ENCODE measurements around the gene APBA1. TPM values are rescaled to one million over a fixed set of nuclear protein-coding genes. Genes with fewer than 3 reads are reported as not detected.

The APBA1 gene
- total RNA-seq, 4 donors from 2014 or later = 4.3 to 11.8 (median 8.4) TPM

DNA sequence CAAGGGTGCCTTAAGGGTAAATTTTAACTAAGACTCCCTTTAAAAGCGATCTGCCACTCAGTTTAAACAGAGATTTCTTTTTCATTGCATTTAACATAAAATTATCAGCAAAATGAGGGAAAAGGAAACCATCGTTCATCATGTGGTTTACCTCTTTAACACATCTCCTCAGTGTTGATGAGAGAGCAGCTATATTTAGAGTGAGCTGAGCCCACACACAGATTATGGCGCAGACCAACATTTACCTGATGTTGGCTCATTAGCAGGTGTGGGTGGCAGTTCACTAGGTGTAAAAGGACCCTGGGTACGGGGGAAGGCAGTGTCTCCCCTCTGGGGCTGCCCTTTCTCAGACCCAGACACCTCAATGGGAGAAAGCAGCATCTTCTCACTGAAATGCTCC is 197.3 kb downstream of the APBA1 start:
- TF ChIP-seq CTCF (IDR thresholded peaks at IDR 0.05) = no peak
- no peak for ATAC-seq (ENCODE audit: low FRiP score)
- DNase-seq (ENCODE audit: low spot score) = no peak

DNA sequence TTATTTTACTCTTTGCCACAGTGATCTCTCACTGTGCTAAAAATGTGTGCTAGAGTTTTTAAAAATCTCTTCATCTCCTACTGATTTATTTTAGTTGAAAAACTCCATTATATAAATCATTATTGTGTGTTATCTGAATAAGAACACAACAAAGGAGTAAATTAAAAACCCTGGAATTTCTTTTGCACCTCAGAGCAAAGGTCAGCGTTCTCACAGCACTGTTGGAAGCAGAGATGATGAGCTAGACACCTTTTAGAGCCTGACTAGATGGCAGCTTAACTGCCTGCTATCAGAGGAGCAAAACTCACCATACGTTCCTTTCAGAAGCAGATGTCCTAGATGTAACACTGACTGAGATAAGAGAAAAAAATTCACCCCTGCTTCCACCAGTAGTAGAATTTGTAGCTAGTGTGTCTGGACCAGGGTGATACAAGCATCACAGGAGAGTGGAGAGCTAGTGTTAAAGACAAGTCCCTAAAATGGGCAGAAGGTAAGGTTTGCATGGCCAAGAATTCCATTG is 200.0 kb downstream of the APBA1 start:
- no peak for TF ChIP-seq CTCF (IDR thresholded peaks at IDR 0.05)
- ATAC-seq (ENCODE audit: low FRiP score) = no peak
- DNase-seq (ENCODE audit: low spot score) = no peak

DNA sequence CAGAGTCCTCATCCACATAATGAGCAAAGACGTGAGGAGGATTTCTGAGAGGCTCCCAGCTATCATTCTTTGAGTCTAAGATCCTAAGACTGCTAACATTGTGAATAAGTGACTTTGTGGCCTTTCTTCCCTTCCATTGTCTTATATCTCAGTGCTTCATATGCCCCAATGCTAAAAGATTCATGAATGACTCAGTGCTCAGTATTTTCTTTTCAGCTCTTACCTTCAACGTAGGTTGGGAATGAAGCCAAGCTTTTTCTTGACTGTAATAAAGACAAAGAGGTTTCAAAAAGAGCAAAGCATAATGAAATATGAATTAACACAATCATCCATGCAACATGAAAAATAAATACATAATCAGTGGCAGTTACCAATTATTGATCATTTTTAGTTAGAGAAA is 200.7 kb downstream of the APBA1 start:
- ATAC-seq (ENCODE audit: low FRiP score) (no peak), DNase-seq (ENCODE audit: low spot score) (no peak)
- no peak for TF ChIP-seq CTCF (IDR thresholded peaks at IDR 0.05)

- DNase-seq (ENCODE audit: low spot score) (no peak), ATAC-seq (ENCODE audit: low FRiP score) (no peak)
- TF ChIP-seq CTCF (IDR thresholded peaks at IDR 0.05) = no peak
These were observed 201.8 kb downstream of the APBA1 start for GRCh38 chr9:69470186-69470977.

- TF ChIP-seq CTCF (IDR thresholded peaks at IDR 0.05) = no peak
- no peak for DNase-seq (ENCODE audit: low spot score)
- ATAC-seq (ENCODE audit: low FRiP score) = no peak
These were observed 203.0 kb downstream of the APBA1 start for GRCh38 chr9:69469136-69469535.

DNA sequence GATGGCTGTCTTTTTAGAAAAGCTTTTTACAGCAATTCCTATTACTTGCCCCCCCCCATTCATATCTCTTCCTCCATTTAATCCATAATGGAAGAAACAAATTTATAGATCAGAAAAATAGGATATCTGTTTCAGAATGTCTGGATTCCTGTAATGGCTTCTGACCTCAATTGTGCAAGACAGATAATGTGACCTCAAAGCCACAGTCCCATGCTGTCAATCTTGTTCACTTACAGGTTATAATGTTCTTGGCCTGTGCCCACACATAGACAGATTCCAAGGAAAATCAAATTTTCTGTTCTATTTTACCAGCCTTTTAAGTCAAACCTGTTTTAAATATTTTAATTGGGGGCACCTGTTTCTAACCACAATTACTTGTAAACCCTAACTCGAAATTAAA is 203.8 kb downstream of the APBA1 start:
- ATAC-seq (ENCODE audit: low FRiP score) (no peak), DNase-seq (ENCODE audit: low spot score) (no peak)
- TF ChIP-seq CTCF (IDR thresholded peaks at IDR 0.05) = no peak

DNA sequence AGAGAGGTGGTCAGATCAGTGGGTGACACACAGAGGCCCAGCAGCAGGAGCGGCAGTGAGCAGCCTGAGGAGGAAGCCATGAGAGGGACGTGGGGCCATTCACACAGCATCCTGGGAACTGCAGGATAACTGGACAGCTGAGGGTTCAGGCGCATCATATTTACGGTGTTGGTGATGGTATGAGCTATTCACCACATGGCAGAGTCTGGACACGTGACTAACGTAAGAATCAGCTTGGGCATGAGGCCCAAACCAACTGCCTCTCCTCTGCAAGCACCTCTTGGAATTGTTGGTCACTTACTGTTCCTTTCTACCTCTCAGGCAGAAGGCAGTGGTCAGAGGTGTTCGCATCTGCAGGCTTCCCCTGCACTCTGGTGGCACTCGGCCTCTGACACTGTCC is 206.0 kb downstream of the APBA1 start:
- DNase-seq (ENCODE audit: low spot score) (no peak), ATAC-seq (ENCODE audit: low FRiP score) (no peak)
- no peak for TF ChIP-seq CTCF (IDR thresholded peaks at IDR 0.05)

Measured in omental fat pad (tissue), 4 donors.